ENCODE results near the gene FZD4. TPM values are rescaled to one million over a fixed set of nuclear protein-coding genes. Genes with fewer than 3 reads are reported as not detected.

The FZD4 gene
- total RNA-seq, 1 experiment from 2014 or later, result 4.4 TPM

DNA sequence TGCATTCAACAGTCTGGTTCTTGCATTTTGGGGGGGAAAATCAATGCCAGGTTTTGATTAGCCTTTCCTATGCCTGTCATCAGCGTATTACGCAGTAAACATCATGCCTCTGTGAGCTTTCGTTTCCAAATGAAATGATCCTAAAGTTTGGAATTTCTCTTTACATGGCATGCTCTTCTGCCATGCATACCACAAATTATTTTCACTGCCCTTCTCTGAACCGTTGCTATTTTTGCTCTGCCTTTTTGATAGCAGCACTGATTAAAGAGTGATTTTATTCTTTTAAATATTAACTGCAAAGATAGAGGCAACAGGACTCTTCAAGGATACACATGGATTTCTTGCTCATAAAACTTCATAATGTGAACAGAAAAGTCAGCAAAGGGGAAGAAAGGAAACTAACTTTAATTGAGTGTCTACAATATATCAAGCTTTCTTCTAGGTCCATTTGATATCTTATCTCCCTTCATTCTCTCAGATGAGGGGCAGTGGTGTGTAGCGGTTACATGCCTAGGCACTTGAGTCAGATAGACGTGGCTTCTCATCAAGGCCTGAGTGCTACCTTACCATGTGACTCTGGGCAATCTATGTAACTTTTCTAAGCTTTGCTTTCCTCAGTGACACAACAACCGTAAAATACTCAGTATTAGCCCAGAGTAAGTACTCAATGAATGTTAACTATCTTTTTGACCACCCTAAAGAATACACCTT is 25.0 kb upstream of the FZD4 start:
- no peak for ATAC-seq
- ChIA-PET POLR2A (no interaction called here), RAD21 (ENCODE audit: low non-redundant PET in 1 of 2, low total read pairs in 2 of 2, uncharacterized antibody in 2 of 2, unreplicated experiment in 2 of 2) (interaction anchor here in 1 of 2 experiments (0.7 kb wide), 1 partner anchor 448 kb away, joined by 3 read pairs; no protein-coding TSS in a partner anchor), CTCF (no interaction called here)
- Histone ChIP-seq H3K79me2 (ENCODE audit: insufficient read depth, low read length) (no peaks in the 10 kb centered on the region), H3K4me1 (ENCODE audit: control insufficient read depth in 1 of 2, insufficient read depth in 2 of 2, low read length in 2 of 2) (no peaks in the 10 kb centered on the region), H3K9ac (ENCODE audit: low read length) (no peak overlapping the region), H2AFZ (ENCODE audit: low read depth, low read length, poor library complexity, severe bottlenecking) (no peak overlapping the region), H4K20me1 (ENCODE audit: insufficient read depth) (no peaks in the 10 kb centered on the region), H3K4me3 (replicated peaks in 1 of 2; ENCODE audit: low read depth in 1 of 2, low read length in 2 of 2) (no peak overlapping the region), H3K9me3 (ENCODE audit: control insufficient read depth in 1 of 2, insufficient read depth in 1 of 2, low read depth in 1 of 2, low read length in 2 of 2) (no peaks in the 10 kb centered on the region), H3K9me2 (ENCODE audit: insufficient read depth) (no peaks in the 10 kb centered on the region), H3K27me3 (ENCODE audit: insufficient read depth, low read length) (no peaks in the 10 kb centered on the region), H3K36me3 (ENCODE audit: control insufficient read depth in 1 of 2, insufficient read depth in 2 of 2, low read length in 2 of 2) (no peaks in the 10 kb centered on the region), H3K4me2 (ENCODE audit: low read length) (no peak overlapping the region), H3K27ac (ENCODE audit: low read depth, low read length) (no peak overlapping the region)
- intact Hi-C loops (cut with micrococcal nuclease), result no loop called here
- no TSS peak for BruUV-seq (replicated peaks)
- TF ChIP-seq SIN3A (IDR thresholded peaks at IDR 0.05; ENCODE audit: low read depth) (no peak), FOSL1 (IDR thresholded peaks at IDR 0.05; ENCODE audit: low read depth) (no peak), SP1 (IDR thresholded peaks at IDR 0.05; ENCODE audit: low read depth) (no peak), YY1 (IDR thresholded peaks at IDR 0.05; ENCODE audit: extremely low read depth, insufficient replicate concordance, low read depth, low read length) (no peak), JUND (IDR thresholded peaks at IDR 0.05) (no peak), POLR2A (IDR thresholded peaks at IDR 0.05; ENCODE audit: borderline replicate concordance, extremely low read depth, insufficient read depth, insufficient read length) (no peak), ZFX (IDR thresholded peaks at IDR 0.05) (no peak), SRF (IDR thresholded peaks at IDR 0.05; ENCODE audit: low read depth) (no peak), POLR2AphosphoS5 (IDR thresholded peaks at IDR 0.05; ENCODE audit: low read depth, low read length) (no peak), EZH2phosphoT487 (IDR thresholded peaks at IDR 0.05; ENCODE audit: borderline replicate concordance) (no peak), RAD21 (IDR thresholded peaks at IDR 0.05; ENCODE audit: low read depth) (no peak), ELF1 (IDR thresholded peaks at IDR 0.05; ENCODE audit: borderline replicate concordance, low read depth) (no peak)
- TF ChIP-seq, protein P1, sequence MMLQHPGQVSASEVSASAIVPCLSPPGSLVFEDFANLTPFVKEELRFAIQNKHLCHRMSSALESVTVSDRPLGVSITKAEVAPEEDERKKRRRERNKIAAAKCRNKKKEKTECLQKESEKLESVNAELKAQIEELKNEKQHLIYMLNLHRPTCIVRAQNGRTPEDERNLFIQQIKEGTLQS (IDR thresholded peaks at IDR 0.05), result no peak
- no peak for DNase-seq (ENCODE audit: low read depth, low spot score)
